SHP77 treated with DMSO at 0.1 percent for 48 hours (cell line): Measurements from ENCODE around the gene SMDT1.
A peak's percentile ranks its signal among the peaks of the same experiment; 100 is the strongest.
"Not testable (repeated sequence)": the region's sequence is repeated elsewhere in the genome, so short reads cannot be mapped to it uniquely, and the experiment has no call there.

Experiments
- DNase-seq: peaks from one replicate; lab custom pipeline; 2025; lab: John Stamatoyannopoulos, UW

The SMDT1 gene

GRCh38 chr22:42070517-42071422 is 8.7 kb upstream of the SMDT1 start, which contains the start of gene NAGA:
NAGA (minus strand) TSS chr22:42070812; CDS start chr22:42070297, 515 bp downstream.
- DNase-seq: peak; percentile 85

GRCh38 chr22:42071508-42071907 is 8.0 kb upstream of the SMDT1 start:
- not testable (repeated sequence) for DNase-seq

- DNase-seq: no peak
These were observed 6.7 kb upstream of the SMDT1 start for GRCh38 chr22:42072606-42073330.

GRCh38 chr22:42073621-42074041 is 5.9 kb upstream of the SMDT1 start:
- no peak for DNase-seq

GRCh38 chr22:42074132-42074811 is 5.2 kb upstream of the SMDT1 start, which contains the start of gene PHETA2:
PHETA2 (plus strand) TSS chr22:42074248; CDS start chr22:42077294, 3,046 bp downstream.
- no peak for DNase-seq

GRCh38 chr22:42074846-42075676 is 4.4 kb upstream of the SMDT1 start:
- no peak for DNase-seq

- DNase-seq: no peak
These were observed 2.6 kb upstream of the SMDT1 start for GRCh38 chr22:42076764-42077485.

GRCh38 chr22:42077486-42078125 is 1.9 kb upstream of the SMDT1 start:
- DNase-seq: no peak

- peak; percentile 12 for DNase-seq
These were observed 806 bp upstream of the SMDT1 start for GRCh38 chr22:42078469-42079318.

- no peak for DNase-seq
These were observed 787 bp downstream of the SMDT1 start for GRCh38 chr22:42080287-42080686.

GRCh38 chr22:42083119-42083518 is 3.6 kb downstream of the SMDT1 start:
- no peak for DNase-seq

GRCh38 chr22:42084874-42085273 is 5.4 kb downstream of the SMDT1 start:
- no peak for DNase-seq

- no peak for DNase-seq
These were observed 6.6 kb downstream of the SMDT1 start for GRCh38 chr22:42086051-42086450.

- DNase-seq: peak; percentile 98
These were observed 11.3 kb downstream of the SMDT1 start, which contains the start of gene NDUFA6 for GRCh38 chr22:42090596-42091454. NDUFA6 (minus strand) TSS chr22:42090772; CDS start chr22:42090744, 28 bp downstream.

- DNase-seq: peak; percentile 0
These were observed 11.9 kb downstream of the SMDT1 start for GRCh38 chr22:42091455-42091782.

- no peak for DNase-seq
These were observed 21.7 kb downstream of the SMDT1 start for GRCh38 chr22:42101199-42101598.

- DNase-seq: not testable (repeated sequence)
These were observed 24.9 kb downstream of the SMDT1 start for GRCh38 chr22:42104332-42104860.

- no peak for DNase-seq
These were observed 29.3 kb downstream of the SMDT1 start for GRCh38 chr22:42108848-42109247.
